Measurements from ENCODE around the gene NRXN3.

GRCh38 chr14:78356391-78356790, 186.2 kb downstream of the NRXN3 start:
- TF ChIP-seq POLR2AphosphoS5 (IDR thresholded peaks at IDR 0.05; ENCODE audit: low read depth, low read length) (no peak), CTCF (IDR thresholded peaks at IDR 0.05) (no peak), TCF7L2 (IDR thresholded peaks at IDR 0.05; ENCODE audit: low read depth, low read length) (no peak)

Measured in Panc1 (cell line).